ENCODE data around the gene NR2C2.
A peak's percentile ranks its signal among the peaks of the same experiment; 100 is the strongest.

Gene NR2C2

GRCh38 chr3:14921811-14922705, 25.3 kb upstream of the NR2C2 start:
- DNase-seq = no peak

- no peak for DNase-seq
These were observed 24.5 kb upstream of the NR2C2 start for GRCh38 chr3:14922863-14923262.

GRCh38 chr3:14923476-14923875, 23.9 kb upstream of the NR2C2 start:
- DNase-seq = no peak

- DNase-seq = peak; percentile 14
These were observed 21.4 kb upstream of the NR2C2 start for GRCh38 chr3:14925729-14926591.

DNA sequence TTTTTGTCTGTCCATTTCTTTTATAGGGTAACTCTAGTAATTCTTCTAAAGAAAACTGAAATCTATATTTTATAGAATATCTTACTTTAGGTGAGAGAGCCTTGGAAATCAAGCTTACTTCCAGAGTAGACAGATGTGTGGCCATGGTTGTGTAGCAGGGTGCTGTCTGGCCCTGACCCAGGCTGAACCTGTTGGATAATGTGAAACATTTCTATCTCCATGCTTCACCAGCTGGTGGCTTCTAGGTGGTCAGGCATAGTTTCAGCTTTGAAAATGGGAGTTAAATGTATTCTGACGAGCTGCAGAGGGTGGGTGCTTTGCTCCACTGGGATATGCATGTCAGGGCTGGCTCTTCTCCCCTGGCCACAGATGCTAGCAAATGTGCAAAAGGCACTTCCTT, 20.8 kb upstream of the NR2C2 start:
- no peak for DNase-seq

- no peak for DNase-seq
These were observed 20.1 kb upstream of the NR2C2 start for GRCh38 chr3:14927308-14927707.

DNA sequence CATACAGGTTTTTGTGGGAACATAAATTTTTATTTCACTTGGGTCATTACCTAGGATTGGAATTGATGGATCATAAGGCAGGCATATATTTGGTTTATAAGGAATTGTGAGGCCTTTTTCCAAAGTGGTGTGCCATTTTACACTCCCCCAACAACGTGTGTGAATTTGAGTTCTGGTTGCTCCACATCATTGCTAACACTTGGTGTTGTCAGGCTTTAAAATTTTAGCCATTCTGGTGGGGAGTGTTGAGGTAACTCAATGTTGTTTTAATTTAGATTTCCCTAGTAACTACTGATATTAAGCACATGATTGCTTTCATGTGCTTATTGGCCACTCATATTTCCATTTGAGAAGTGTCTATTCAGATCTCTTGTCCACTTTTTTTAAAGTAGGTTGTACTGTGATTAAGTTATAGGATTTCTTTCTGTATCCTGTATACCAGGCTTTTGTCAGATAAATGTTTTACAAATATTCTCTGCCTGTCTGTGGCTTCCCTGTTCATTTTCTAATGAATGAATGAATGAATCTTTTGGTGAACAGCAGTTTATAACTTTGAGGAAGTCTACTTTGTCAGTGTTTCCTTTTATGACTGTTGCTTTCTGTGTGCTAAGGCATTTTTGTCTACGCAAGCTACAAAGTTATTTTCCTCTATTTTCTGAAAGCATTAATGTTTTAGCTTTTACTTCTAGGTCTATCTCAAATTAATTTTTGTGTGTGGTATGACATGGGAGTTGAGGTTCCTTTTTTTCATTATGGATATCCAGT, 17.9 kb upstream of the NR2C2 start:
- DNase-seq = no peak

DNA sequence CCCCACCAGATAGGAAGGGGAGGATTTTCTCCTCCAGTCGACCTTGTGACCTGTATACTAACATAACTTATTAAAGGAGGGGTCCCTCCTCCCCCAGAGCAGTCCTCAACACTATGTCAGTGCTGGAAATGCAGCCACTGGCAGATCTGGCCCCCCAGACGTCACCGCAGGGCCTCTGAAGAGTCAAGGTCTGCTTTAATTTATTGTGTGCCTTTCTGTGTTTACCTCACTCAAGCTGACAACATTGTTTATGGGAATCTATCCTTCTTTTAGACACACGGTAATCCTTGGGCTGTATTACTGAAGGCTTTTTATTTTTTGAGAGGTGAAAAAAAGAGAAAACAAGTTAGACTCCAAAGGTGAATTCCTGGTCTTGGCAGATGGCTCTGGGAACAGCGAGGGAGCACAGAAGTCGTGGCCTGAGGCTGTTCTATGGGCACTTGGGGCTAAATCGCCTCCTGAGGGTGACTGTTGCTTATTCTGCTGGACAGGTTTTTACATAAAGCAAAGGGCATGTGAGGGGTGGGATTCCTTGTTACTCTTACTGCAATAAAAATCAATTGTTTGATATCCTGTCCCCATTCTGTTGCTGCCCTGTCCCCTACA, 13.5 kb upstream of the NR2C2 start:
- DNase-seq = no peak

GRCh38 chr3:14935592-14936345, 11.6 kb upstream of the NR2C2 start:
- no peak for DNase-seq

DNA sequence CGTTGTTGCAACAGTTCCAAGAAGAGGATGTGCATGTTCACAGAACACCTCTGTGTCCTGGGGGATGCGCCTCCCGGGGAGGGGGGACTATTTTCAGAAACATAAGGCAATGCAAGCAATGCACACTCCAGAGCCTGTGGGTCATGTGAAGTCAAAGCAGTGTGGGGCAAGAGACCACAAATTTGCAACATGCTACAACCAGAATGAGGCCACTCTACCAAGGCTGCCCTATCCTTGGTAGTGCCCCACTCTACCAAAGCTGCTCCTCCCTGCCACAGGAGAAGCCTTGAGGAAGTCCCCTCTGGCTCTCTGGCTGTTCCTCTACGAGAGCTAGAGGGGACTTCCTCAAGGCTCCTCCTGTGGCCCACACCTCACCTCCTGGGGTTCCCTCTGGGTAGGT, 8.4 kb upstream of the NR2C2 start:
- DNase-seq = no peak

DNA sequence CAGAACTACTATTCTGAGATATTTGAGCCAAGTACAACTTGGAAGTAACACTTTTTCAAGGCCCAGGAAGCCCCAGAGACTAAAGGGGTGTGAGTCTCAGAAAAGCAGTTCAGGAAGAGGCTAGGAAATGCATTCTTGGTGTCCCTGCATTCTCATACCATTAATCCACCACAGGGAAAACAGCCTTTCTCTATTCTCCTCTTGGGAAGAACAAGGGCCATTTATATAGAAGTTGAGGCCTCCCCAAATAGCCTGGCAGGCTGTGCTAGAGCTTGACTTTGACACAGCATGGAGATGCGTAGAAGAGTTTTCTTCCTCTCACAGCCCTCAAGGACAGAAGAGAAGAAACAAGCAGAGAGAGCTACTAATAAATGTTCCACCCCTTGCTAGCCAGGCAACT, 5.5 kb upstream of the NR2C2 start:
- DNase-seq = no peak

GRCh38 chr3:14943042-14943441, 4.3 kb upstream of the NR2C2 start:
- DNase-seq = no peak

DNA sequence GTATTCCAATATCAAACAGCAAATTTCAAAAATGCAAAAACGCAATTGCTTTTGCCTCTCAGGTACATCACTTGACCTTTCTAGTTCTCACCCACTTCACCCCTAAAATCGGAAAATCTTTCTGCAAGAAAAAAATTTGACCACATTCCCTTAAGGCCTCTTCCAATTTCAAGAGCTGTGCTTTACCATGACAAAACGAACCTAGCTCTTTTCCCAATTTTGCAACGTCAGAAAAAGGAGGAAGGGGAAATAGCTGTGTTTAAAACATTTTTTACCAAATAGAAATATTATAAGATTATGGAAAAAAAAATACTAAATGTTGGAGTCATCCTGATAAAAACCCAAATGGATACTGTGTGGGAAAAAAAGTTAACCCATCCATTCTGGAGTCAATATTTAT, 1.1 kb upstream of the NR2C2 start:
- DNase-seq = no peak

- no peak for DNase-seq
These were observed 664 bp upstream of the NR2C2 start for GRCh38 chr3:14946739-14947099.

- DNase-seq = peak; percentile 90
These were observed 664 bp downstream of the NR2C2 start for GRCh38 chr3:14947886-14948608.

DNA sequence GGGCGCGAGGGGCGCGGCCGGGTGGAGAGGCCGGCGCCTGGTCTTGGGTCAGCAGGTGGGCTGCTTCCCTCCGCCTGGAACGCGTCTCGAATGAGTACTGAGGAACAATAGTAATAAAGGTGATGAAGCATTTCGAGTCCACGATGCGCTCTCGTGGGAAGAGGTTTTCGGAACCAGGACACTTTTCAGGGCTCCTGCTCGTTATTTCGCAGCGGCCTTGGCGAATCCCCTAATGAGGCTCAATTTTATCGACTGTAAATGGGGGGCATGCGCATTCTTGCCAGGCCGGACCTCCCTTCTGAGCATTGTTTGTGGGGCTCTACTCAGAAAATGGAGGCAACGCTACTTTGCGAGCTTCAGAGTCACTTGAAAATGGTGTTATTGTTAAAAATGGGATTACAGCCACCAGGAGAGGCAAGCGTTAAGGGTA, 1.2 kb downstream of the NR2C2 start:
- no peak for DNase-seq

GRCh38 chr3:14949126-14949525, 1.7 kb downstream of the NR2C2 start:
- DNase-seq = no peak

DNA sequence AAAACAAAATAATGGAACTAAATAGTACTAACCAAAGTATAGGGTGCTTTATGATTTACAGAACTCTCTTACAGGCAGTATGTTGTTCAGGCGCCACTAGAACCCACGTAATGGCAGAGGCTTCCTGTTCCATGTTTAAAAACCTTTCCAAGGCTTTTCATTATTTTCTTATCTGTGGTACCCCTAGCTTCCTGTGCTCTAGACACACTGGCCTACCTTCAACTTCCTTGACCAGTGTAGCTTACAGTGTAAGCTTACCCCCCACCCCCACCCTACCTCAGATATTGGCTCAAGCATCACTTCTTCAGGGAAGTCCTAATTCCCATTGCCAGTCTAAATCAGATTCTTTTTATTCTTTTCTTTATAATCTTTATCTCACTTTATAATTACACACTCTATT, 2.9 kb downstream of the NR2C2 start:
- DNase-seq = no peak

- no peak for DNase-seq
These were observed 9.8 kb downstream of the NR2C2 start for GRCh38 chr3:14957153-14957552.

DNA sequence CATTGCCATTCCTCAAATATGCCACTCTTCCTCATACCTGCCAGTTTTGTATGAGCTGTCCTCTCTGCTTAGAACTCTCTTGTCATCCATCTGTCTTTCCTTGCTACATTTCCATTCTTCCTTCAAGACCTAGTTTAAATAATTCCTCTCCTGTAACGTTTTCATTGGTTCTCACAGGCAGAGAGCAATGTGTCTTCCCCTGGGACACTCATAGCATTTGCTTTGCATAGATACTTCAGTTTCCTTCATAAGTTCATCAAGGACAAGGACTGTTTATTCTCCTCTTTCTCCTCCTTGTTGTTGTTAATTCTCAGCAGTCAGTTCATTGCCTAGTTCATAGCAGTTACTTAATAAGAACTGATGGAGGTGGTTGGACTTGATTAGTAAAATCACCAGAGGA, 10.5 kb downstream of the NR2C2 start:
- DNase-seq = no peak

- no peak for DNase-seq
These were observed 12.1 kb downstream of the NR2C2 start for GRCh38 chr3:14959359-14959943.
